Right atrium auricular region (tissue), 2 donors: ENCODE measurements around the gene MSH4. TPM values are rescaled to one million over a fixed set of nuclear protein-coding genes. Genes with fewer than 3 reads are reported as not detected.

Experiments
- DNase-seq: peaks from one replicate; pipeline ENCODE4 v3.0.0-alpha.2; 2019; ENCODE audit warnings: low spot score
- H3K27ac ChIP-seq, 2 donors: fragments of 200-600 bp; sonication (generic); 1 replicate in 1 of 2; 2 replicates in 1 of 2; pipeline ENCODE4 v1.5.1; 2016 to 2019
- H3K27me3 ChIP-seq, 2 donors: fragments of 200-600 bp; sonication (generic); one replicate each; pipeline versions ENCODE4 v1.5.1 to v1.6.0; 2017 to 2019
- H3K36me3 ChIP-seq: fragments of 200-600 bp; sonication (generic); one replicate; pipeline ENCODE4 v1.5.1; 2016
- H3K4me1 ChIP-seq, 2 donors: fragments of 200-600 bp; sonication (generic); one replicate each; pipeline versions ENCODE4 v1.5.1 to v1.6.0; 2017 to 2019
- H3K4me3 ChIP-seq, 2 donors: fragments of 200-600 bp; sonication (generic); 1 replicate in 1 of 2; 2 replicates in 1 of 2; pipeline ENCODE4 v1.5.1; 2017 to 2019; ENCODE audit warnings: mild to moderate bottlenecking in 1 of 2, moderate library complexity in 1 of 2
- H3K9me3 ChIP-seq, 2 donors: fragments of 200-600 bp; sonication (generic); one replicate each; pipeline ENCODE4 v1.5.1; 2019
- CTCF ChIP-seq, 2 donors: fragments of 200-600 bp; sonication (generic); IDR thresholded peaks; one replicate each; pipeline ENCODE4 v1.5.1; 2019; ENCODE audit warnings: antibody characterized with exemption in 2 of 2
- total RNA-seq, 2 donors: library from RNA; depleted of rRNA; stranded (reverse); fragments of >200 nt; gene quantifications; one replicate each; pipeline ENCODE4 v1.1.0, GENCODE V29; 2016

Gene MSH4
- total RNA-seq, 2 donors from 2014 or later: 0.11 to 0.12 TPM

- H3K27me3 ChIP-seq: no peaks in the 10 kb centered on the region
- H3K4me1 ChIP-seq: no peaks in the 10 kb centered on the region
- no peaks in the 10 kb centered on the region for H3K36me3 ChIP-seq
- H3K9me3 ChIP-seq: no peaks in the 10 kb centered on the region
- no peak overlapping the region for H3K27ac ChIP-seq
- H3K4me3 ChIP-seq: no peak overlapping the region
- no peak for TF ChIP-seq CTCF (IDR thresholded peaks at IDR 0.05)
- DNase-seq: no peak
These were observed 44.7 kb downstream of the MSH4 start for GRCh38 chr1:75841421-75841820.

GRCh38 chr1:75845576-75845975 lies 48.9 kb downstream of the MSH4 start:
- H3K4me3 ChIP-seq: no peak overlapping the region
- no peaks in the 10 kb centered on the region for H3K27me3 ChIP-seq
- no peaks in the 10 kb centered on the region for H3K4me1 ChIP-seq
- no peak overlapping the region for H3K27ac ChIP-seq
- DNase-seq: no peak
- H3K36me3 ChIP-seq: no peaks in the 10 kb centered on the region
- no peaks in the 10 kb centered on the region for H3K9me3 ChIP-seq
- no peak for TF ChIP-seq CTCF (IDR thresholded peaks at IDR 0.05)

- Histone ChIP-seq H3K9me3 (no peaks in the 10 kb centered on the region), H3K36me3 (no peaks in the 10 kb centered on the region), H3K27ac (no peak overlapping the region), H3K4me1 (no peaks in the 10 kb centered on the region), H3K27me3 (no peaks in the 10 kb centered on the region), H3K4me3 (no peak overlapping the region)
- DNase-seq: no peak
- no peak for TF ChIP-seq CTCF (IDR thresholded peaks at IDR 0.05)
These were observed 58.3 kb downstream of the MSH4 start for GRCh38 chr1:75855010-75855409.

- no peak for TF ChIP-seq CTCF (IDR thresholded peaks at IDR 0.05)
- H3K4me1 ChIP-seq: no peaks in the 10 kb centered on the region
- no peak for DNase-seq
- H3K27ac ChIP-seq: no peak overlapping the region
- no peaks in the 10 kb centered on the region for H3K36me3 ChIP-seq
- H3K4me3 ChIP-seq: no peak overlapping the region
- no peaks in the 10 kb centered on the region for H3K27me3 ChIP-seq
- H3K9me3 ChIP-seq: no peaks in the 10 kb centered on the region
These were observed 59.1 kb downstream of the MSH4 start for GRCh38 chr1:75855734-75856133.

GRCh38 chr1:75861831-75862230 lies 65.1 kb downstream of the MSH4 start:
- Histone ChIP-seq H3K36me3 (no peaks in the 10 kb centered on the region), H3K9me3 (no peaks in the 10 kb centered on the region), H3K4me1 (no peaks in the 10 kb centered on the region), H3K4me3 (no peak overlapping the region), H3K27me3 (no peaks in the 10 kb centered on the region), H3K27ac (no peak overlapping the region)
- DNase-seq: no peak
- TF ChIP-seq CTCF (IDR thresholded peaks at IDR 0.05): no peak

GRCh38 chr1:75870951-75871350 lies 74.3 kb downstream of the MSH4 start:
- Histone ChIP-seq H3K9me3 (no peaks in the 10 kb centered on the region), H3K27ac (no peak overlapping the region), H3K36me3 (no peaks in the 10 kb centered on the region), H3K4me3 (no peak overlapping the region), H3K4me1 (no peaks in the 10 kb centered on the region), H3K27me3 (no peaks in the 10 kb centered on the region)
- no peak for TF ChIP-seq CTCF (IDR thresholded peaks at IDR 0.05)
- no peak for DNase-seq
